GM12865 (cell line): ENCODE results near the gene DAAM2.

Source experiments
- DNase-seq: peaks from one replicate; pipeline ENCODE4 v3.0.0; 2010; ENCODE audit warnings: low read depth
- H3K4me3 ChIP-seq: 2 replicates; pipeline ENCODE4 v1.5.1; 2011; ENCODE audit warnings: mild to moderate bottlenecking, low read depth, low read length, control low read depth
- TF ChIP-seq, protein P1 (sequence below): IDR thresholded peaks from 2 replicates; pipeline ENCODE4 v1.5.1; 2011; ENCODE audit warnings: low read length, control low read depth, low read depth, inconsistent platforms; ENCODE audit not compliant: insufficient read depth; ENCODE audit errors: missing control alignments

DAAM2 gene

DNA sequence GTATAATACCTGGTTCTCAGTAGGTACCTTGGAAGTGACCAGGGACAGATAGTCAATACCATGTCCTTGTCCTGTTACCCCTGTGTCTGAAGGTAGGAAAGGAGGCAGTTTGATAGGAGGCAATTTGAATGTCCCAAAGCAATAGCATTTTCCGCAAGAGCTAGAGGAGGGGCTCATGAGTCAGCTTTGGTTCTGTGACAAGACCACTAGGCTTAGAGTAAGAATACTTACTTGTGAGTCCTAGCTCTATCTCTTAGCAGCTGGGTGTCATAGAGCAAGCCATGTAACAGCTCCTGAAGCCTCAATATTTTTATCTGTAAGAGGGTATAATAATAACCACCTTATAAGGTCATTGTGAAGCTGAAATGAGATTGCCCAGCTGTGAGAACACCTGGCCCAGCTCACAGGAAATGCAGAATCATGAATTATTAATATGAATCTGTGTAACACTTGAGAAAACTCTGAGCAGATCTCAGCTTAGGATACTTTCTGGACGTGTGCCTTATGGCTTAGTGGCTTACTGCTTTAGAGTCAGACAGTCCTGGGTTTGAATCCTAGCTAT lies 58.6 kb downstream of the DAAM2 start:
- DNase-seq, result no peak
- TF ChIP-seq, protein P1, sequence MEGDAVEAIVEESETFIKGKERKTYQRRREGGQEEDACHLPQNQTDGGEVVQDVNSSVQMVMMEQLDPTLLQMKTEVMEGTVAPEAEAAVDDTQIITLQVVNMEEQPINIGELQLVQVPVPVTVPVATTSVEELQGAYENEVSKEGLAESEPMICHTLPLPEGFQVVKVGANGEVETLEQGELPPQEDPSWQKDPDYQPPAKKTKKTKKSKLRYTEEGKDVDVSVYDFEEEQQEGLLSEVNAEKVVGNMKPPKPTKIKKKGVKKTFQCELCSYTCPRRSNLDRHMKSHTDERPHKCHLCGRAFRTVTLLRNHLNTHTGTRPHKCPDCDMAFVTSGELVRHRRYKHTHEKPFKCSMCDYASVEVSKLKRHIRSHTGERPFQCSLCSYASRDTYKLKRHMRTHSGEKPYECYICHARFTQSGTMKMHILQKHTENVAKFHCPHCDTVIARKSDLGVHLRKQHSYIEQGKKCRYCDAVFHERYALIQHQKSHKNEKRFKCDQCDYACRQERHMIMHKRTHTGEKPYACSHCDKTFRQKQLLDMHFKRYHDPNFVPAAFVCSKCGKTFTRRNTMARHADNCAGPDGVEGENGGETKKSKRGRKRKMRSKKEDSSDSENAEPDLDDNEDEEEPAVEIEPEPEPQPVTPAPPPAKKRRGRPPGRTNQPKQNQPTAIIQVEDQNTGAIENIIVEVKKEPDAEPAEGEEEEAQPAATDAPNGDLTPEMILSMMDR, result no peak
- H3K4me3 ChIP-seq, result no peak overlapping the region

DNA sequence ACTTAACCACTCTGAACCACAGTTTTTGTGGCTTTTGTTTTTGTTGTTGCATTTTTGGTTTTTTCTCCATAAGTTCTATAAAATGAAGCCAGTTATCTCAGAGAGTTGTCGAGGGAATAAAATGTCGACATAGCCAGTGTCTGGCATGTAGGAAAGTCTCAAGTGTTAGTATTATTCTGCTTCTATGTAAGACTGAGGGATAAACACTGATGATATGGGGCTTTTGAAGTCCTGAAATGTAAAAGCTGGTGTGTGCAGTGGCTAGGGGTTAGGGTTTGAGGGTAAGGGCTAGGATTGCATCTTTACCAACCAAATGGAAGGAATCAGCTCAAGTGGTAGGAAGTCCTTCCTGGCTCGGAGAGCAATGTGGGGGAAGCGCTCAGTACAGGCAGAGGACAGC lies 59.2 kb downstream of the DAAM2 start:
- TF ChIP-seq, protein P1, result no peak
- no peak for DNase-seq
- no peak overlapping the region for H3K4me3 ChIP-seq

DNA sequence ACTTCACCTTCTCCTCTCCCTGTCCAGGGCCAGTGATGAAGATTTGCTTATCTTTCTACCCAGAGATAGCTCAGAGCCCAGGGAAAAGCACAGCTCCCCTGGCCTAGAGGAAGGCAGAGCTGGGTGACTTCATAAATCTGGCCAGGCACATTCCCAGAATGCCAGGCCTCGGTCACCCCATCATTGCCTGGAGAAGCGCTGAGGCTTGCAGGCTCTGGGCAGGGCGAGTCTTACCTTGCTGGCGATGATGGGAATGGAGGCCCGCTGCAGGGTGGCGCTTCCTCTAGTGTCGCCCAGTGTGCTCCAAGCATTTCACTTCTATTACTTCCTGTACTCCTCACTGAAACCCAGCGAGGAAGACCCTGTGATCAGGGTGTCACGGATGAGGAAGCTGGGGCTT lies 60.1 kb downstream of the DAAM2 start:
- TF ChIP-seq, protein P1, result no peak
- DNase-seq, result no peak
- no peak overlapping the region for H3K4me3 ChIP-seq

DNA sequence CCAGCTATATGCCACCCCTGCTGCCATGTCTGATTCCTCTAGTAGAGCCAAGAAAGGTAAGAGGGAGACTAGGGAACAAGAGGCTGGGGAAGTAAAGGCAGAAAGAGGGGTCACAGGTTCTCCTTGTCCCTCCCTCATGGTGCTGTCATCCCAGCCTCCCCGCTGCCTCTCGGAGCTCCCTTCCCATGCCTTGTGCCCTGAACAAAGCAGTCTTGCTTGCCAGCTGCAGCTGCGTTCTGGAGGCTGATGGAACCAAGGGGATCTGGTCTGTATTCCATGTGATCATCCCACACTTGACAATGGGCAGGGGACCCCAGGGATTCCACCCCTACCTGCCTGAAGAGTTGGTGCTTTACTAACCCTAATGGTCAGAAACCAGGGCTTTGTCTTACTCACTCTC lies 61.4 kb downstream of the DAAM2 start:
- TF ChIP-seq, protein P1, result no peak

DNA sequence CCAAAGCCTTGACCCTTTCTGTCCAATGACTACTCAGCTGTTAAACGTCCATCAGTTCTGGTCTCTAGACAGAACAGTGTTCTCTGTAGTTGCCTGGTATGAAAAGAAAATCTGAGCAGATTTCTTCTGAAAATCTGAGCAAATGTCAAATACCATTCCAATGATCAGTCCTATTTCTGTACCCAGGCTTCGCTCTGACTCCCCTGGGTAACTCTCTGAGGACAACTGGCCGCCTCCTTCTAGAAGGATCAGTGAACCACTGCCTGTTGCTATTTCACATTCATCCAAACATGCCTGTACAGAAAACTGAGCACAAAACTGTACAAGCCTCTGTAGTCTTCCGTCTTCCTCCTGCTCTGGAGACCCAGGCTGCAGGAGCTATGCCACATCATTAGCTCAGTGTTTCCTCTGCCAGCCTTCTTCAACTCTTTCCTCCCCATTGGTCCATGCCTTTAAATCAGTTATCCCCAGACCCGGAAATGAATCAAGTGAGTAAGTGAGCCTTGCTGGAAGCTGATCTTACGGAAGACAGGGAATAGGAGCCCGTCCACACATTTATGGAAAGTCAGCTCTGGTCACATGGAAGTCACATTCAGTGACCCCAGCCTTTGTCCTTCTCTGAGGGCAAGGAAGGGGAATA lies 63.3 kb downstream of the DAAM2 start:
- DNase-seq, result no peak
- TF ChIP-seq, protein P1, result no peak
- H3K4me3 ChIP-seq, result no peak overlapping the region

More for the DNA sequence above, 61.4 kb downstream of the DAAM2 start:
- no peak overlapping the region for H3K4me3 ChIP-seq
- DNase-seq, result no peak

DNA sequence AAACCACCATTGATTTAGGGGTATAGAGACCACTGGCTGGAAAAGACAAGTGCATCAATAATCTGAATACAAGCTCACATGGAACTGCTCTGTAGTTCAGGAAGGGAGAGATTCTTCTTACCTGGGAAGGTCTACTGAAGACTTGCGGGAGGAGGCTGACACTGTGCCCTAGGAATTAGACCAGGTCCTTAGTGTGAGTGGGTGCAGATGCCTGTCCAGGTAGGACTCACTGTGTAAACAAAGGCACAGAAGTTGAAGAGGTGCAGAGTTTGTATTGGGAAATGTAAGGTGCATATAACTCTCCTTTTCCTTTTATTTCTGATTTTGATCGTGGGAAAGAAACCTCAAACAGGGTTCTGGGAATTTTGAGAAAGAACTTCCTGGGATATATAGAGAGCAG lies 66.8 kb downstream of the DAAM2 start:
- no peak for DNase-seq
- TF ChIP-seq, protein P1, result no peak

DNA sequence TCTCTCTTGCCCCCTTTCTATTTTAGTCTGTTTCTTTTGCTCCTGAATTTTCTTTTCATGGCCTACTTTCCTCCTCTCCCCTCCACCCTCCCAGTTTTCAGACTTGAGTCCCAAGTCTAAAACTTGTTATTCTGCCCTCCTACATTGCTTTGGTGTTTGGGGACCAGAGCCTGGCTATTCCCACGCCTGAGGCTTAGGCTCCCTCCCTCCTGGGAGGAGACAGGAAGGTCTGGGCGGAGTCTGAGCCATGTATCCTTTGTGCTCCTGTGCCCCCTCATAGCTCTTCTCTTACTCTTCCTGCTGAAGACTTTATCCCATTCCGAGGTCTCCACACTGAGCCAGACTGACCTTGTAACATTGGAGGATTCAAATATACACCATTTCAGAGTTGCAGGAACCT lies 69.5 kb downstream of the DAAM2 start:
- DNase-seq, result no peak
- TF ChIP-seq, protein P1, result no peak
- no peak overlapping the region for H3K4me3 ChIP-seq

More for the DNA sequence above, 66.8 kb downstream of the DAAM2 start:
- no peak overlapping the region for H3K4me3 ChIP-seq
